Measurements from ENCODE around the gene STK40.
A peak's percentile ranks its signal among the peaks of the same experiment; 100 is the strongest.

DNA sequence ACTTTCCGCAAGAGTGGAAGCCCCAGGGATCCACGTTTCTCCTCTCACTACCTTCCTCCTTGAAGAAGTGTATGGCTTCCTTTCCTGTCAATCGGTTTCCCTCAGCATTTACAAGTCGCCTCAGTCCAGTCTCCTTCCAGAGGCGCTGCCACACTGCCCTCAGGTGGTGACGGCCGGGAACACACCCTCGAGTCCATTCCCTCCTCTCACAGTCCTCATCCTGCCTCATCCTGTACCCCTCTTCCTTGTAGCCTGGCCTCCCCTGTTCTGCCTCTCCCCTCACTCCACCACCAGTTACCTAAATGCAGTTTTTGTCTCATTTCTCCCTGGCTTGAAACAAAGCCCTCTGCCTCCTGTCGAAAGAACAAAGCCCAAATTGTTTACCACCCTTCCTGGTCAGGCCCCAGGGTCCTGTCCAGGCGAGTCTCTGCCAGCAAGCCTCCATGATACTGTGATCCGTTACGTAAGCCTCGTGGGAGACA lies 35.2 kb upstream of the STK40 start:
- TF ChIP-seq HOXA7 (CRISPR knock-in tag; IDR thresholded peaks at IDR 0.05): no peak
- TF ChIP-seq, protein P1, sequence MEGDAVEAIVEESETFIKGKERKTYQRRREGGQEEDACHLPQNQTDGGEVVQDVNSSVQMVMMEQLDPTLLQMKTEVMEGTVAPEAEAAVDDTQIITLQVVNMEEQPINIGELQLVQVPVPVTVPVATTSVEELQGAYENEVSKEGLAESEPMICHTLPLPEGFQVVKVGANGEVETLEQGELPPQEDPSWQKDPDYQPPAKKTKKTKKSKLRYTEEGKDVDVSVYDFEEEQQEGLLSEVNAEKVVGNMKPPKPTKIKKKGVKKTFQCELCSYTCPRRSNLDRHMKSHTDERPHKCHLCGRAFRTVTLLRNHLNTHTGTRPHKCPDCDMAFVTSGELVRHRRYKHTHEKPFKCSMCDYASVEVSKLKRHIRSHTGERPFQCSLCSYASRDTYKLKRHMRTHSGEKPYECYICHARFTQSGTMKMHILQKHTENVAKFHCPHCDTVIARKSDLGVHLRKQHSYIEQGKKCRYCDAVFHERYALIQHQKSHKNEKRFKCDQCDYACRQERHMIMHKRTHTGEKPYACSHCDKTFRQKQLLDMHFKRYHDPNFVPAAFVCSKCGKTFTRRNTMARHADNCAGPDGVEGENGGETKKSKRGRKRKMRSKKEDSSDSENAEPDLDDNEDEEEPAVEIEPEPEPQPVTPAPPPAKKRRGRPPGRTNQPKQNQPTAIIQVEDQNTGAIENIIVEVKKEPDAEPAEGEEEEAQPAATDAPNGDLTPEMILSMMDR (IDR thresholded peaks at IDR 0.05): peak; percentile 78
- TF ChIP-seq ZC3H11A (IDR thresholded peaks at IDR 0.05): no peak
- TF ChIP-seq CHD2 (IDR thresholded peaks at IDR 0.05; ENCODE audit: low read length, partially characterized antibody): no peak

All from A549 (cell line).